Prostate gland (tissue), 2 donors: ENCODE data around the gene CEP126. TPM values are rescaled to one million over a fixed set of nuclear protein-coding genes. Genes with fewer than 3 reads are reported as not detected.

Experiments used
- DNase-seq: peaks from one replicate; pipeline ENCODE4 v3.0.0-alpha.2; 2019; ENCODE audit warnings: low spot score
- H3K27ac ChIP-seq, 2 donors: fragments of 200-600 bp; sonication (generic); 2 replicates each; pipeline ENCODE4 v1.5.1; 2017 to 2019
- H3K27me3 ChIP-seq: fragments of 200-600 bp; sonication (generic); replicated peaks from 2 replicates; pipeline ENCODE4 v1.5.1; 2019; ENCODE audit not compliant: insufficient read depth
- H3K36me3 ChIP-seq, 2 donors: fragments of 200-600 bp; sonication (generic); 1 replicate in 1 of 2; 2 replicates in 1 of 2; pipeline versions ENCODE4 v1.5.1 to v1.8.1; 2017 to 2019
- H3K4me1 ChIP-seq: fragments of 200-600 bp; sonication (generic); replicated peaks from 2 replicates; pipeline ENCODE4 v1.5.1; 2019
- H3K4me3 ChIP-seq, 2 donors: fragments of 200-600 bp; sonication (generic); 2 replicates each; pipeline ENCODE4 v1.5.1; 2017 to 2019
- H3K9me3 ChIP-seq: fragments of 200-600 bp; sonication (generic); 2 replicates; pipeline ENCODE4 v1.5.1; 2017
- CTCF ChIP-seq, 4 experiments: fragments of 200-600 bp in 2 of 4; fragments of 450-650 bp in 2 of 4; sonication (generic) in 2 of 4; IDR thresholded peaks; 1 replicate in 3 of 4; 2 replicates in 1 of 4; pipeline ENCODE4 v1.5.1; 2016 to 2019; ENCODE audit warnings: antibody characterized with exemption in 4 of 4, mild to moderate bottlenecking in 2 of 4, moderate library complexity in 2 of 4
- POLR2A ChIP-seq: fragments of 450-650 bp; IDR thresholded peaks from one replicate; pipeline ENCODE4 v1.6.1; 2016; ENCODE audit warnings: antibody characterized with exemption, mild to moderate bottlenecking
- POLR2AphosphoS5 ChIP-seq: sonication (generic); formaldehyde crosslinking; IDR thresholded peaks from one replicate; pipeline ENCODE4 v1.6.1; 2017; ENCODE audit warnings: antibody characterized with exemption
- WGBS: methylation state at CpG from one replicate; pipeline ENCODE4 v1.1.5; 2018; 5-methylcytosine and 5-hydroxymethylcytosine counted together
- intact Hi-C: fragments of 100-400 bp; cut with DNase I; formaldehyde crosslinking; loops from one replicate; pipeline ENCODE4 v1.14.2; 2022
- total RNA-seq, 2 donors: library from RNA; depleted of rRNA; stranded (reverse); fragments of >200 nt; gene quantifications; one replicate each; pipeline ENCODE4 v1.1.0, GENCODE V29; 2016

CEP126 gene
- total RNA-seq, 2 donors from 2014 or later = 2.0 to 15.2 TPM

DNA sequence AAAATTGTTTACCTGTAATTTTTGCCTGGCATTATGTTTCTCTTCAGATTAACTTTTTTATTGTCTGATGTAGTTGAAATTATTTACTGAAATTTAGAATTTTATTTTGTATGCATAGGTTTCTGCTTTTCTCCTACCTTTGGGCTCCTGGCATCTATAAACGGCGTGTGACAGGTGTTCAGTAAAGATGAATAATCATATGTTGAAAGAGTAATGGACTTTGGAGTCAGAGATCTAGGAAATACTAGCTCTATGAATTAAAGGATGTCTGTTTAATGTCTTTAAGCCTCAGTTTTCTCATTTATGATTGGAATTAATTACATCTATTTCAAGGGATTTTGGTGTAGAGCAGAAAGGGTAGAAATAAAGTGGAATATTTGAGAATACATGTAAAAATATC, 8.7 kb downstream of the CEP126 start:
- Histone ChIP-seq H3K9me3 (no peaks in the 10 kb centered on the region), H3K4me1 (no peaks in the 10 kb centered on the region), H3K36me3 (no peaks in the 10 kb centered on the region), H3K27me3 (no peaks in the 10 kb centered on the region), H3K4me3 (no peak overlapping the region), H3K27ac (no peak overlapping the region)
- no peak for DNase-seq
- intact Hi-C loops = no loop called here
- TF ChIP-seq POLR2AphosphoS5 (no peak), CTCF (IDR thresholded peaks at IDR 0.05) (no peak), POLR2A (no peak)
- WGBS = 87% methylated on average over 2 of the region's 2 CpGs

- 92% methylated on average over 5 of the region's 5 CpGs for WGBS
- Histone ChIP-seq H3K9me3 (no peaks in the 10 kb centered on the region), H3K27me3 (no peaks in the 10 kb centered on the region), H3K4me1 (no peaks in the 10 kb centered on the region), H3K27ac (no peak overlapping the region), H3K4me3 (no peak overlapping the region), H3K36me3 (no peaks in the 10 kb centered on the region)
- intact Hi-C loops = no loop called here
- TF ChIP-seq POLR2AphosphoS5 = no peak
- no peak for TF ChIP-seq POLR2A
- no peak for TF ChIP-seq CTCF (IDR thresholded peaks at IDR 0.05)
- no peak for DNase-seq
These were observed 14.6 kb downstream of the CEP126 start for GRCh38 chr11:101929294-101929915.

GRCh38 chr11:101931692-101932091, 16.9 kb downstream of the CEP126 start:
- 84% methylated on average over 6 of the region's 6 CpGs for WGBS

DNA sequence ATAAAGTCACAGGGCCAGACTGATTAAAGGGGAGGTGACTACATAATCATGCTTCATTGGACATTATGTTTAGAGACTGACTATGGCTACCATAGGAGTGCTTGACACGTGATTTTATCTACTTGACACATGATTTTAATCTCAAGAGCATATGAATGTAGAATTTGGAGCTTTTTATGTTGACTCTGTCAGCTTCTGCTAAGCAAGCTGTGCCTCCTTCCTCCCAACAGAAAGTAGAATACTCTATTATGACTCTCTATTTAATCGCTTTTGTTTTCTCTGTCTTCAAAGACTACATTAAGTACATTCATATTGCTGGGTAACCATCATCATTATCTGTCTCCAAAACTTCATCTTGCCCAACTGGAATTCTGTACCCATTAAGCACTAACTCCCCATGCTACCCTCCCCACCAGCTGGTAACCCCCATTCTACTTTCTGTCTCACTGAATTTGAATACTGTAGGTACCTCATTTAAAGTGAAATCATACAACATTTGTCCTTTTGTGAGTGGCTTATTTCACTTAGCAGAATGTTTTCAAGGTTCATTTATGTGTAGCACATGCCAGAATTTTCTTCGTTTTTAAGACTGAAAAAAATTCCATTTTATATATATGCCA, 26.2 kb downstream of the CEP126 start:
- H3K27me3 ChIP-seq = no peaks in the 10 kb centered on the region
- H3K4me3 ChIP-seq = no peak overlapping the region
- no peak for DNase-seq
- H3K36me3 ChIP-seq = no peaks in the 10 kb centered on the region
- TF ChIP-seq POLR2A = no peak
- TF ChIP-seq POLR2AphosphoS5 = no peak
- TF ChIP-seq CTCF (IDR thresholded peaks at IDR 0.05) = no peak
- intact Hi-C loops = no loop called here
- H3K27ac ChIP-seq = no peak overlapping the region
- no peaks in the 10 kb centered on the region for H3K9me3 ChIP-seq
- 77% methylated on average over 3 of the region's 3 CpGs for WGBS
- H3K4me1 ChIP-seq = no peaks in the 10 kb centered on the region

More at GRCh38 chr11:101931692-101932091, 16.9 kb downstream of the CEP126 start:
- Histone ChIP-seq H3K9me3 (no peaks in the 10 kb centered on the region), H3K27me3 (no peaks in the 10 kb centered on the region), H3K27ac (no peak overlapping the region), H3K4me3 (no peak overlapping the region), H3K4me1 (no peaks in the 10 kb centered on the region), H3K36me3 (no peaks in the 10 kb centered on the region)
- intact Hi-C loops = no loop called here
- TF ChIP-seq POLR2A (no peak), CTCF (IDR thresholded peaks at IDR 0.05) (no peak), POLR2AphosphoS5 (no peak)
- DNase-seq = no peak

DNA sequence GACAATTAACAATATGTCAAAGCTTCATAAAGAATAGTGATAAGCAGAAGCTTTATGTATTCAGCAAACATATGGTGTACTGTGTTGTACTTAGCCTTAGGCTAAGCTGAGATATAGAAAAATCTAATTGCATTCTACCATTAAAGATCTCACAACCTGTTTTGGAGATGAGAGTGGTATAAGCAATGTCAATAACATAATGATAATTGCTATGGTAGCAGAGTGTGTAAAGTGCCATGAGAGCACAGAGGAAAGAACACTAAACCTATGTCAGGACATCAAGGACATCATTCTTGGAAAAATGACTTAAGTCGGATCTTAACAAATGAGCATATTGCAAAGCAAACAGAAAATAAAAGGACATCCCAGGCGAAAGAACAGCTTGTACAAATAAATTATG, 30.1 kb downstream of the CEP126 start:
- no peak for DNase-seq
- intact Hi-C loops = no loop called here
- Histone ChIP-seq H3K27ac (no peak overlapping the region), H3K4me3 (no peak overlapping the region), H3K27me3 (no peaks in the 10 kb centered on the region), H3K4me1 (no peaks in the 10 kb centered on the region), H3K36me3 (no peaks in the 10 kb centered on the region), H3K9me3 (no peaks in the 10 kb centered on the region)
- TF ChIP-seq POLR2AphosphoS5 (no peak), CTCF (IDR thresholded peaks at IDR 0.05) (no peak), POLR2A (no peak)
- WGBS = 56% methylated on average over 2 of the region's 2 CpGs
